H1 (cell line): ENCODE measurements around the gene MTAP. TPM values are rescaled to one million over a fixed set of nuclear protein-coding genes. Genes with fewer than 3 reads are reported as not detected.

ENCODE experiments used
- GABPA ChIP-seq: IDR thresholded peaks from 2 replicates; pipeline ENCODE4 v1.6.1; 2011; ENCODE audit warnings: mild to moderate bottlenecking, low read length, moderate library complexity, borderline replicate concordance; ENCODE audit not compliant: insufficient read depth
- KDM4A ChIP-seq: IDR thresholded peaks from one replicate; pipeline ENCODE4 v1.7.1; 2012; ENCODE audit warnings: low read depth, mild to moderate bottlenecking, moderate library complexity, low read length, inconsistent platforms; ENCODE audit not compliant: severe bottlenecking
- PHF8 ChIP-seq: fragments of 200-600 bp; sonication (generic); conservative IDR thresholded peaks from 2 replicates; pipeline ENCODE4 v1.7.1; 2012; ENCODE audit warnings: low read depth, mild to moderate bottlenecking, inconsistent platforms, low read length, moderate library complexity
- RXRA ChIP-seq: IDR thresholded peaks from 2 replicates; pipeline ENCODE4 v1.6.1; 2011; ENCODE audit warnings: low read depth, mild to moderate bottlenecking, low read length, moderate library complexity; ENCODE audit not compliant: insufficient read depth
- polyA plus RNA-seq, 7 experiments: library from polyadenylated mRNA; depleted of rRNA in 3 of 7; stranded (reverse) in 5 of 7; unstranded in 2 of 7; fragments of >200 nt in 5 of 7; fragments of 200-250 nt in 2 of 7; gene quantifications; 1 replicate in 5 of 7; 2 replicates in 1 of 7; 4 replicates in 1 of 7; pipeline versions ENCODE4 v1.2.1 to v1.2.3, GENCODE V29; 2011 to 2013; ENCODE audit warnings: missing spikeins in 2 of 7, mixed read lengths in 2 of 7
- total RNA-seq: library from RNA; stranded (reverse); fragmentation: NEBNext Ultra II Directional; extraction: Animal tissue kit (Norgen Biotek cat#: 25700); gene quantifications from 2 replicates; pipeline ENCODE4 v1.2.1, GENCODE V29; 2021
- TF ChIP-seq, protein P1 (sequence below): IDR thresholded peaks from 2 replicates; pipeline ENCODE4 v1.6.1; 2011; ENCODE audit warnings: low read length, improper control_type of control experiment

The MTAP gene
- total and polyA plus RNA-seq, 2 of the 8 experiments (the other 6 are each of a cell fraction or from before 2014, with no cell fraction given) = 16.4 to 100 TPM

DNA sequence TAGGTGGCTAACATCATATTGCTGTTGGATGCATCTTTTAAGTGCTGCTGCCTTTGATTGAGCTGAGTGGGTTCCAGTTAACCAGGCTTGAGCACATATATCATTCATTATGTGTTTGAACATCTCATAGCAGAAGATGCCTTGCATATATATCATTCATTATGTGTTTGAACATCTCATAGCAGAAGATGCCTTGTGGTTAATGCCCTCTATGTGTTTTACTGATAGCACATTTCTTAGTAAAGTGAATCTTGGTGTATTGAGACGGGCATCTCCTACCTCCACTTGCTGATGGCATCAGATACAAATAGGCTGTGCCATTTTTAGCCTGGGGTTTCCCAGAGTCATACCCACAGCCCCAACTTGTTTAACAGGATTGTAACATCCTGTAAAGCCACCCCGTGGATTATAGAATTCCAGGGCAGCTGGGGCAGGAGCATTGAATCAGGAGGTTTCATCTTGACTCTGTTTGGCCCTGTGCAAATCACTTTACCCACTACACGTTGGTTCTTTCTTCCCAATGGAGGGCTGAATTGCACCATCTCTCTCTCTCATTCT is 26.5 kb downstream of the MTAP start (continued):
- no peak for TF ChIP-seq KDM4A
- no peak for TF ChIP-seq PHF8
- TF ChIP-seq, protein P1, sequence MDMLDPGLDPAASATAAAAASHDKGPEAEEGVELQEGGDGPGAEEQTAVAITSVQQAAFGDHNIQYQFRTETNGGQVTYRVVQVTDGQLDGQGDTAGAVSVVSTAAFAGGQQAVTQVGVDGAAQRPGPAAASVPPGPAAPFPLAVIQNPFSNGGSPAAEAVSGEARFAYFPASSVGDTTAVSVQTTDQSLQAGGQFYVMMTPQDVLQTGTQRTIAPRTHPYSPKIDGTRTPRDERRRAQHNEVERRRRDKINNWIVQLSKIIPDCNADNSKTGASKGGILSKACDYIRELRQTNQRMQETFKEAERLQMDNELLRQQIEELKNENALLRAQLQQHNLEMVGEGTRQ = no peak
- TF ChIP-seq RXRA = no peak
- TF ChIP-seq GABPA = no peak
